IMR-90 (cell line): Measurements from ENCODE around the gene FAM193A.

Experiments used
- BHLHE40 ChIP-seq: fragments of 150-350 bp; IDR thresholded peaks from 2 replicates; pipeline ENCODE4 v1.6.1; 2016; ENCODE audit warnings: mild to moderate bottlenecking, low read depth, low read length
- CEBPB ChIP-seq: IDR thresholded peaks from 2 replicates; pipeline ENCODE4 v1.6.1; 2012; ENCODE audit warnings: low read depth, low read length, improper control_type of control experiment
- CTCF ChIP-seq: conservative IDR thresholded peaks from 2 replicates; pipeline ENCODE4 v1.5.1; 2012; ENCODE audit warnings: mild to moderate bottlenecking, low read depth, low read length, improper control_type of control experiment
- ELK1 ChIP-seq: fragments of 150-350 bp; IDR thresholded peaks from 2 replicates; pipeline ENCODE4 v1.6.1; 2016; ENCODE audit warnings: low read depth, mild to moderate bottlenecking, low read length, moderate library complexity, borderline replicate concordance
- MAFK ChIP-seq: IDR thresholded peaks from 2 replicates; pipeline ENCODE4 v1.6.1; 2012; ENCODE audit warnings: low read depth, low read length, improper control_type of control experiment
- MAZ ChIP-seq: IDR thresholded peaks from 2 replicates; pipeline ENCODE4 v1.6.1; 2012; ENCODE audit warnings: low read depth, mild to moderate bottlenecking, low read length, improper control_type of control experiment, moderate library complexity, borderline replicate concordance
- MXI1 ChIP-seq: IDR thresholded peaks from 2 replicates; pipeline ENCODE4 v1.6.1; 2012; ENCODE audit warnings: low read depth, mild to moderate bottlenecking, low read length, moderate library complexity, borderline replicate concordance
- POLR2A ChIP-seq: IDR thresholded peaks from 2 replicates; pipeline ENCODE4 v1.6.1; 2012; ENCODE audit warnings: mild to moderate bottlenecking, low read depth, low read length
- RAD21 ChIP-seq: IDR thresholded peaks from 2 replicates; pipeline ENCODE4 v1.6.1; 2012; ENCODE audit warnings: low read length, improper control_type of control experiment
- RFX5 ChIP-seq: IDR thresholded peaks from 2 replicates; pipeline ENCODE4 v1.8.0; 2012; ENCODE audit warnings: low read depth, mild to moderate bottlenecking, low read length, moderate library complexity
- SMC3 ChIP-seq: fragments of 150-350 bp; IDR thresholded peaks from 2 replicates; pipeline ENCODE4 v1.6.1; 2016; ENCODE audit warnings: low read depth, mild to moderate bottlenecking, antibody characterized with exemption, low read length, moderate library complexity
- USF2 ChIP-seq: fragments of 150-350 bp; IDR thresholded peaks from 2 replicates; pipeline ENCODE4 v1.6.1; 2017; ENCODE audit warnings: mild to moderate bottlenecking, antibody characterized with exemption, low read length, low read depth

- TF ChIP-seq CTCF (no peak), RFX5 (no peak), POLR2A (no peak), MAZ (no peak), RAD21 (no peak), MAFK (no peak), SMC3 (no peak), USF2 (no peak), ELK1 (no peak), MXI1 (no peak), BHLHE40 (no peak), CEBPB (no peak)
Observed at GRCh38 chr4:2570551-2571222, 34.2 kb downstream of the FAM193A start.
